GM12878 (cell line): ENCODE measurements around the gene ATP6V1G1. TPM values are rescaled to one million over a fixed set of nuclear protein-coding genes. Genes with fewer than 3 reads are reported as not detected.
A peak's percentile ranks its signal among the peaks of the same experiment; 100 is the strongest.

ENCODE experiments used
- BRCA1 ChIP-seq: IDR thresholded peaks from 2 replicates; pipeline ENCODE4 v1.6.1; 2011; ENCODE audit warnings: low read depth, low read length, improper control_type of control experiment
- CBFB ChIP-seq: IDR thresholded peaks from 2 replicates; pipeline ENCODE4 v1.6.1; 2016; ENCODE audit warnings: antibody characterized with exemption, low read depth
- DPF2 ChIP-seq: fragments of 450-650 bp; IDR thresholded peaks from 2 replicates; pipeline ENCODE4 v1.6.1; 2017; ENCODE audit warnings: mild to moderate bottlenecking
- ESRRA ChIP-seq: IDR thresholded peaks from 2 replicates; pipeline ENCODE4 v1.6.1; 2012; ENCODE audit warnings: mild to moderate bottlenecking, low read length, improper control_type of control experiment
- MEF2B ChIP-seq: fragments of 450-650 bp; IDR thresholded peaks from 2 replicates; pipeline ENCODE4 v1.6.1; 2018; ENCODE audit warnings: mild to moderate bottlenecking, moderate library complexity; ENCODE audit not compliant: partially characterized antibody, poor library complexity, severe bottlenecking
- NFYB ChIP-seq: IDR thresholded peaks from 2 replicates; pipeline ENCODE4 v1.6.1; 2011; ENCODE audit warnings: low read depth, mild to moderate bottlenecking, low read length, improper control_type of control experiment, moderate library complexity; ENCODE audit not compliant: insufficient read depth
- POLR2AphosphoS2 ChIP-seq: IDR thresholded peaks from 2 replicates; pipeline ENCODE4 v1.6.1; 2011; ENCODE audit warnings: low read depth, mild to moderate bottlenecking, low read length, improper control_type of control experiment, moderate library complexity
- RCOR1 ChIP-seq: conservative IDR thresholded peaks from 2 replicates; pipeline ENCODE4 v1.6.1; 2012; ENCODE audit warnings: low read depth, low read length, improper control_type of control experiment
- SIN3A ChIP-seq: IDR thresholded peaks from 2 replicates; pipeline ENCODE4 v1.6.1; 2012; ENCODE audit warnings: low read depth, low read length, improper control_type of control experiment
- SIX5 ChIP-seq: IDR thresholded peaks from 2 replicates; pipeline ENCODE4 v1.6.1; 2011; ENCODE audit warnings: mild to moderate bottlenecking, low read depth, low read length, moderate library complexity; ENCODE audit not compliant: severe bottlenecking
- SMAD1 ChIP-seq: fragments of 450-650 bp; IDR thresholded peaks from 2 replicates; pipeline ENCODE4 v1.6.1; 2018; ENCODE audit warnings: mild to moderate bottlenecking, low read depth; ENCODE audit not compliant: partially characterized antibody
- TCF12 ChIP-seq: IDR thresholded peaks from 2 replicates; pipeline ENCODE4 v1.6.1; 2011; ENCODE audit warnings: low read depth, mild to moderate bottlenecking, low read length
- ZBED1 ChIP-seq: IDR thresholded peaks from 2 replicates; pipeline ENCODE4 v1.6.1; 2016; ENCODE audit warnings: borderline replicate concordance
- ZNF274 ChIP-seq: IDR thresholded peaks from one replicate; pipeline ENCODE4 v1.8.0; 2011; ENCODE audit not compliant: insufficient read length, insufficient read depth
- ZNF622 ChIP-seq: fragments of 450-650 bp; IDR thresholded peaks from 2 replicates; pipeline ENCODE4 v1.6.1; 2017; ENCODE audit warnings: mild to moderate bottlenecking, inconsistent platforms
- polyA plus RNA-seq, 11 experiments: library from polyadenylated mRNA; depleted of rRNA in 4 of 11; unstranded in 6 of 11; stranded (reverse) in 5 of 11; fragments of >200 nt; fragmentation: Nextera tagmentation in 4 of 11; fragmentation: Illumina TruSeq in 1 of 11; extraction: Ambion mirVana in 4 of 11; extraction: Trizol in 1 of 11; gene quantifications; 1 replicate in 1 of 11; 2 replicates in 10 of 11; pipeline versions ENCODE4 v1.2.1 to v1.2.3, GENCODE V29; 2011 to 2016; ENCODE audit warnings: inconsistent platforms in 2 of 11, missing spikeins in 2 of 11, low read depth in 1 of 11
- total RNA-seq, 4 experiments: library from RNA; depleted of rRNA in 3 of 4; stranded (reverse); fragments of >200 nt in 3 of 4; fragmentation: Illumina TruSeq in 1 of 4; extraction: Trizol in 1 of 4; gene quantifications; 2 replicates each; pipeline versions ENCODE4 v1.2.1 to v1.2.3, GENCODE V29; 2013 to 2021
- TF ChIP-seq, protein P1 (sequence below): fragments of 450-650 bp; IDR thresholded peaks from 2 replicates; pipeline ENCODE4 v1.6.1; 2018; ENCODE audit warnings: borderline replicate concordance, mild to moderate bottlenecking; ENCODE audit not compliant: partially characterized antibody
- TF ChIP-seq, protein P2 (sequence below): fragments of 450-650 bp; IDR thresholded peaks from 2 replicates; pipeline ENCODE4 v1.6.1; 2017; ENCODE audit warnings: mild to moderate bottlenecking, moderate library complexity
- TF ChIP-seq, protein P3 (sequence below): fragments of 450-650 bp; IDR thresholded peaks from 2 replicates; pipeline ENCODE4 v1.6.1; 2017; ENCODE audit warnings: mild to moderate bottlenecking, low read depth, inconsistent platforms; ENCODE audit not compliant: poor library complexity, severe bottlenecking
- TF ChIP-seq, protein P4 (sequence below): fragments of 450-650 bp; IDR thresholded peaks from 2 replicates; pipeline ENCODE4 v1.6.1; 2017; ENCODE audit warnings: mild to moderate bottlenecking

The ATP6V1G1 gene
- total and polyA plus RNA-seq, 10 of the 15 experiments (the other 5 are each of a cell fraction or from before 2014, with no cell fraction given), result 34.2 to 204 (median 82.5) TPM

DNA sequence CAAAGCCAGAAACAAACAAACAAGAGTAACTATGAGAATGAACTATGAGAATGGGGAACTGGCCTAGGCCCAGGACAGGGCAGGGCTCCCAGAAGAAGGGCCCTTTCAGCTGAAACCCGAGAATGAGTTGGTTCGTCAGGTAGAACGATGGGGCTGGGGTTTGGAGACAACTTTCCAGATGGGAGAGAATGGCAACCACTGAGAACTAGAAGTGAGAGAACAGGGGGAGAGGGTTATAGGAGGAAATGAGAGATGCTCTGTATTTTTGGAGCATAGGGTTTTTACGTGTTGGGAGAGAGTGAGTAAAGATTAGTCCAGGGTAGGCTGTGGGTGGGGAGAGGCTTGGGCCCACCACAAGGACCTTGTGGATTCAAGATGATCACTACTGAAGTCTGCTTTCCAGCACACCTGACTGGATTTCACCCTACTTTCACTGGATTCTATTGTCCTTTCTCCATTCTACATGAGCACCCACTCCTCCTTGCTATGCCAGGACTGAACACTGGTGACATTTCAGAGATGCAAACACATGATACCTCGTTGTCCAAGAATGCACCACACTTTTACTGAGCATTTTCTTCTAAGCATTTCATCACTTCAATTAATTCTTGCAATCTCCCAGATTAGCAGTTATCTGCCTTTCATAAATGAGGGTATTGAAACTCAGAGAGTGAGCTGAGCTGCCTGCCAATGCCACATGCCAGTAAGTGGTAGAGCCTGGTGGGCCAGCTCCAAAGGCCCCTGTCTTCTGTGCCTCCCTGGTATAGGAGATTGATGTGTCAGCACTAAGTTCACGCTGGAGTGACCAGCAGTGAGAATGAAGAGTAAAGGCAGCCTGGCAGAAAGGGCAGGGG lies 20.3 kb downstream of the ATP6V1G1 start (continued):
- TF ChIP-seq, protein P1, sequence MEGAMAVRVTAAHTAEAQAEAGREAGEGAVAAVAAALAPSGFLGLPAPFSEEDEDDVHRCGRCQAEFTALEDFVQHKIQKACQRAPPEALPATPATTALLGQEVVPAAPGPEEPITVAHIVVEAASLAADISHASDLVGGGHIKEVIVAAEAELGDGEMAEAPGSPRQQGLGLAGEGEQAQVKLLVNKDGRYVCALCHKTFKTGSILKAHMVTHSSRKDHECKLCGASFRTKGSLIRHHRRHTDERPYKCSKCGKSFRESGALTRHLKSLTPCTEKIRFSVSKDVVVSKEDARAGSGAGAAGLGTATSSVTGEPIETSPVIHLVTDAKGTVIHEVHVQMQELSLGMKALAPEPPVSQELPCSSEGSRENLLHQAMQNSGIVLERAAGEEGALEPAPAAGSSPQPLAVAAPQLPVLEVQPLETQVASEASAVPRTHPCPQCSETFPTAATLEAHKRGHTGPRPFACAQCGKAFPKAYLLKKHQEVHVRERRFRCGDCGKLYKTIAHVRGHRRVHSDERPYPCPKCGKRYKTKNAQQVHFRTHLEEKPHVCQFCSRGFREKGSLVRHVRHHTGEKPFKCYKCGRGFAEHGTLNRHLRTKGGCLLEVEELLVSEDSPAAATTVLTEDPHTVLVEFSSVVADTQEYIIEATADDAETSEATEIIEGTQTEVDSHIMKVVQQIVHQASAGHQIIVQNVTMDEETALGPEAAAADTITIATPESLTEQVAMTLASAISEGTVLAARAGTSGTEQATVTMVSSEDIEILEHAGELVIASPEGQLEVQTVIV, result no peak
- TF ChIP-seq, protein P2, sequence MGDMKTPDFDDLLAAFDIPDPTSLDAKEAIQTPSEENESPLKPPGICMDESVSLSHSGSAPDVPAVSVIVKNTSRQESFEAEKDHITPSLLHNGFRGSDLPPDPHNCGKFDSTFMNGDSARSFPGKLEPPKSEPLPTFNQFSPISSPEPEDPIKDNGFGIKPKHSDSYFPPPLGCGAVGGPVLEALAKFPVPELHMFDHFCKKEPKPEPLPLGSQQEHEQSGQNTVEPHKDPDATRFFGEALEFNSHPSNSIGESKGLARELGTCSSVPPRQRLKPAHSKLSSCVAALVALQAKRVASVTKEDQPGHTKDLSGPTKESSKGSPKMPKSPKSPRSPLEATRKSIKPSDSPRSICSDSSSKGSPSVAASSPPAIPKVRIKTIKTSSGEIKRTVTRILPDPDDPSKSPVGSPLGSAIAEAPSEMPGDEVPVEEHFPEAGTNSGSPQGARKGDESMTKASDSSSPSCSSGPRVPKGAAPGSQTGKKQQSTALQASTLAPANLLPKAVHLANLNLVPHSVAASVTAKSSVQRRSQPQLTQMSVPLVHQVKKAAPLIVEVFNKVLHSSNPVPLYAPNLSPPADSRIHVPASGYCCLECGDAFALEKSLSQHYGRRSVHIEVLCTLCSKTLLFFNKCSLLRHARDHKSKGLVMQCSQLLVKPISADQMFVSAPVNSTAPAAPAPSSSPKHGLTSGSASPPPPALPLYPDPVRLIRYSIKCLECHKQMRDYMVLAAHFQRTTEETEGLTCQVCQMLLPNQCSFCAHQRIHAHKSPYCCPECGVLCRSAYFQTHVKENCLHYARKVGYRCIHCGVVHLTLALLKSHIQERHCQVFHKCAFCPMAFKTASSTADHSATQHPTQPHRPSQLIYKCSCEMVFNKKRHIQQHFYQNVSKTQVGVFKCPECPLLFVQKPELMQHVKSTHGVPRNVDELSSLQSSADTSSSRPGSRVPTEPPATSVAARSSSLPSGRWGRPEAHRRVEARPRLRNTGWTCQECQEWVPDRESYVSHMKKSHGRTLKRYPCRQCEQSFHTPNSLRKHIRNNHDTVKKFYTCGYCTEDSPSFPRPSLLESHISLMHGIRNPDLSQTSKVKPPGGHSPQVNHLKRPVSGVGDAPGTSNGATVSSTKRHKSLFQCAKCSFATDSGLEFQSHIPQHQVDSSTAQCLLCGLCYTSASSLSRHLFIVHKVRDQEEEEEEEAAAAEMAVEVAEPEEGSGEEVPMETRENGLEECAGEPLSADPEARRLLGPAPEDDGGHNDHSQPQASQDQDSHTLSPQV, result 0 out of 2 replicates have a peak, but pooled peaks have one; percentile 40
- TF ChIP-seq MEF2B (peak; percentile 81), CBFB (no peak; the same call in 1 of the 2 replicates), RCOR1 (no peak), SMAD1 (peak; percentile 45), ZNF622 (no peak), ZNF274 (no peak), DPF2 (0 out of 2 replicates have a peak, but pooled peaks have one; percentile 35), SIX5 (no peak), POLR2AphosphoS2 (no peak), ZBED1 (peak; percentile 33; the same call in 1 of the 2 replicates), NFYB (no peak), ESRRA (no peak), BRCA1 (no peak), SIN3A (no peak), TCF12 (peak; percentile 70)
- TF ChIP-seq, protein P3, sequence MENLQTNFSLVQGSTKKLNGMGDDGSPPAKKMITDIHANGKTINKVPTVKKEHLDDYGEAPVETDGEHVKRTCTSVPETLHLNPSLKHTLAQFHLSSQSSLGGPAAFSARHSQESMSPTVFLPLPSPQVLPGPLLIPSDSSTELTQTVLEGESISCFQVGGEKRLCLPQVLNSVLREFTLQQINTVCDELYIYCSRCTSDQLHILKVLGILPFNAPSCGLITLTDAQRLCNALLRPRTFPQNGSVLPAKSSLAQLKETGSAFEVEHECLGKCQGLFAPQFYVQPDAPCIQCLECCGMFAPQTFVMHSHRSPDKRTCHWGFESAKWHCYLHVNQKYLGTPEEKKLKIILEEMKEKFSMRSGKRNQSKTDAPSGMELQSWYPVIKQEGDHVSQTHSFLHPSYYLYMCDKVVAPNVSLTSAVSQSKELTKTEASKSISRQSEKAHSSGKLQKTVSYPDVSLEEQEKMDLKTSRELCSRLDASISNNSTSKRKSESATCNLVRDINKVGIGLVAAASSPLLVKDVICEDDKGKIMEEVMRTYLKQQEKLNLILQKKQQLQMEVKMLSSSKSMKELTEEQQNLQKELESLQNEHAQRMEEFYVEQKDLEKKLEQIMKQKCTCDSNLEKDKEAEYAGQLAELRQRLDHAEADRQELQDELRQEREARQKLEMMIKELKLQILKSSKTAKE, result peak; percentile 57
- TF ChIP-seq, protein P4, sequence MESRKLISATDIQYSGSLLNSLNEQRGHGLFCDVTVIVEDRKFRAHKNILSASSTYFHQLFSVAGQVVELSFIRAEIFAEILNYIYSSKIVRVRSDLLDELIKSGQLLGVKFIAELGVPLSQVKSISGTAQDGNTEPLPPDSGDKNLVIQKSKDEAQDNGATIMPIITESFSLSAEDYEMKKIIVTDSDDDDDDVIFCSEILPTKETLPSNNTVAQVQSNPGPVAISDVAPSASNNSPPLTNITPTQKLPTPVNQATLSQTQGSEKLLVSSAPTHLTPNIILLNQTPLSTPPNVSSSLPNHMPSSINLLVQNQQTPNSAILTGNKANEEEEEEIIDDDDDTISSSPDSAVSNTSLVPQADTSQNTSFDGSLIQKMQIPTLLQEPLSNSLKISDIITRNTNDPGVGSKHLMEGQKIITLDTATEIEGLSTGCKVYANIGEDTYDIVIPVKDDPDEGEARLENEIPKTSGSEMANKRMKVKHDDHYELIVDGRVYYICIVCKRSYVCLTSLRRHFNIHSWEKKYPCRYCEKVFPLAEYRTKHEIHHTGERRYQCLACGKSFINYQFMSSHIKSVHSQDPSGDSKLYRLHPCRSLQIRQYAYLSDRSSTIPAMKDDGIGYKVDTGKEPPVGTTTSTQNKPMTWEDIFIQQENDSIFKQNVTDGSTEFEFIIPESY, result no peak
